Sigmoid colon (tissue), 7 donors: ENCODE data around the gene CYP11A1. TPM values are rescaled to one million over a fixed set of nuclear protein-coding genes. Genes with fewer than 3 reads are reported as not detected.

Experiments used
- DNase-seq: peaks from one replicate; pipeline ENCODE4 v3.0.0-alpha.2; 2019
- H3K27ac ChIP-seq, 4 donors: fragments of 200-600 bp; sonication (generic); one replicate each; pipeline ENCODE4 v1.5.1; 2016 to 2019; ENCODE audit warnings: mild to moderate bottlenecking in 1 of 4
- H3K27me3 ChIP-seq, 3 donors: fragments of 200-600 bp; sonication (generic); one replicate each; pipeline ENCODE4 v1.5.1; 2019; ENCODE audit warnings: mild to moderate bottlenecking in 1 of 3
- H3K36me3 ChIP-seq, 4 donors: fragments of 200-600 bp; sonication (generic); one replicate each; pipeline ENCODE4 v1.5.1; 2016 to 2019
- H3K4me1 ChIP-seq, 4 donors: fragments of 200-600 bp; sonication (generic); one replicate each; pipeline ENCODE4 v1.5.1; 2017 to 2019
- H3K4me3 ChIP-seq, 4 donors: fragments of 200-600 bp; sonication (generic); one replicate each; pipeline ENCODE4 v1.5.1; 2017 to 2019; ENCODE audit warnings: mild to moderate bottlenecking in 2 of 4, moderate library complexity in 1 of 4
- H3K9me3 ChIP-seq, 4 donors: fragments of 200-600 bp in 3 of 4; sonication (generic) in 3 of 4; one replicate each; pipeline versions ENCODE4 v1.5.1 to v1.6.1; 2013 to 2019
- CTCF ChIP-seq, 4 experiments: fragments of 450-650 bp in 3 of 4; fragments of 200-600 bp in 1 of 4; IDR thresholded peaks; one replicate each; pipeline ENCODE4 v1.5.1; 2016 to 2019; ENCODE audit warnings: antibody characterized with exemption in 4 of 4, mild to moderate bottlenecking in 3 of 4, moderate library complexity in 2 of 4
- EP300 ChIP-seq, 4 donors: sonication (generic); formaldehyde crosslinking; IDR thresholded peaks; one replicate each; pipeline ENCODE4 v1.6.1; 2017; ENCODE audit warnings: antibody characterized with exemption in 4 of 4
- POLR2A ChIP-seq, 2 donors: fragments of 450-650 bp; IDR thresholded peaks; one replicate each; pipeline ENCODE4 v1.6.1; 2016; ENCODE audit warnings: antibody characterized with exemption in 2 of 2, mild to moderate bottlenecking in 2 of 2, moderate library complexity in 2 of 2
- POLR2AphosphoS5 ChIP-seq, 4 donors: sonication (generic); formaldehyde crosslinking; IDR thresholded peaks; one replicate each; pipeline ENCODE4 v1.6.1; 2017; ENCODE audit warnings: antibody characterized with exemption in 4 of 4
- WGBS, 2 donors: extraction: QIAGEN DNeasy Blood & Tissue Kit; methylation state at CpG; one replicate each; pipeline ENCODE4 v1.1.7; 2013; 5-methylcytosine and 5-hydroxymethylcytosine counted together
- intact Hi-C: fragments of 100-400 bp; cut with DNase I; formaldehyde crosslinking; loops from one replicate; pipeline ENCODE4 v1.15.1; 2023
- polyA plus RNA-seq, 3 donors: library from polyadenylated mRNA; stranded (reverse); fragments of 200-250 nt; gene quantifications; one replicate each; pipeline ENCODE4 v1.2.3, GENCODE V29; 2013
- total RNA-seq, 4 donors: library from RNA; depleted of rRNA; stranded (reverse); fragments of >200 nt; gene quantifications; one replicate each; pipeline ENCODE4 v1.1.0, GENCODE V29; 2016
- donor health status: healthy with polysubstance abuse.
- donor health status: Bipolar disorder and iron deficiency.
- donor health status: healthy.

The CYP11A1 gene
- total and polyA plus RNA-seq, 7 donors, result 0.22 to 1.7 (median 0.49) TPM; not detected in 2

- TF ChIP-seq POLR2A (IDR thresholded peaks at IDR 0.05) (no peak), CTCF (IDR thresholded peaks at IDR 0.05) (no peak), POLR2AphosphoS5 (IDR thresholded peaks at IDR 0.05) (no peak), EP300 (IDR thresholded peaks at IDR 0.05) (no peak)
- Histone ChIP-seq H3K4me1 (peaks cover 0 to 27% (median 17%) of the 10 kb centered on the region in 4 donors), H3K27me3 (peaks cover 0 to 21% (median 20%) of the 10 kb centered on the region in 3 donors), H3K36me3 (no peaks in the 10 kb centered on the region), H3K4me3 (no peak overlapping the region), H3K27ac (no peak overlapping the region), H3K9me3 (no peaks in the 10 kb centered on the region)
- intact Hi-C loops, result loop anchor here (5.0 to 10.0 kb wide), 4 partner anchors 122 to 584 kb away; partner anchors contain the start of gene RPP25
- peak; percentile 24 for DNase-seq
- 79 to 87% methylated on average over 5 of the region's 5 CpGs for WGBS, 2 donors
These were observed 3.0 kb upstream of the CYP11A1 start for GRCh38 chr15:74370471-74370870.

DNA sequence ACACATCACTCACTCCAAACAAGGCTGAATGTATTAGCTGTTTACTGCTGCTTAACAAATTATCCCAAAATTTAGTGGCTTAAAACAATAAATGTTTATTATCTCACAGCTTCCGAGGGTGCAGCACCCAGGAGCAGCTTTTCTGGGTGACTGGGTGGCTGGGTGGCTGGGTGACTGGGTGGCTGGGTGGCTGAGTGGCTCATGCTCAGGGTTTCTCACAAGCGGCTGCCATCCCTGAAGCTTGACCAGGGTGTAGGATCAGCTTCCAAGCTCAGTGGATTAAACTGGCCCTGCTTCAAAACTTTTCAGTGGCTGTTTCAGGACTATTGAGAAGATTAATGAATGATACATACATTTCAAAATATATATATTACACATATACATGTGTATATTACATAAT is 2.3 kb upstream of the CYP11A1 start:
- peak; percentile 28 for DNase-seq
- Histone ChIP-seq H3K27me3 (peaks cover 0 to 28% (median 23%) of the 10 kb centered on the region in 3 donors), H3K27ac (no peak overlapping the region), H3K36me3 (no peaks in the 10 kb centered on the region), H3K9me3 (no peaks in the 10 kb centered on the region), H3K4me1 (peaks cover 0 to 26% (median 13%) of the 10 kb centered on the region in 4 donors), H3K4me3 (no peak overlapping the region)
- intact Hi-C loops, result loop anchor here (5.0 to 10.0 kb wide), 4 partner anchors 123 to 585 kb away; partner anchors contain the start of gene RPP25
- 63 to 86% methylated on average over 2 of the region's 2 CpGs for WGBS, 2 donors
- TF ChIP-seq CTCF (IDR thresholded peaks at IDR 0.05) (no peak), EP300 (IDR thresholded peaks at IDR 0.05) (no peak), POLR2AphosphoS5 (IDR thresholded peaks at IDR 0.05) (no peak), POLR2A (IDR thresholded peaks at IDR 0.05) (no peak)

DNA sequence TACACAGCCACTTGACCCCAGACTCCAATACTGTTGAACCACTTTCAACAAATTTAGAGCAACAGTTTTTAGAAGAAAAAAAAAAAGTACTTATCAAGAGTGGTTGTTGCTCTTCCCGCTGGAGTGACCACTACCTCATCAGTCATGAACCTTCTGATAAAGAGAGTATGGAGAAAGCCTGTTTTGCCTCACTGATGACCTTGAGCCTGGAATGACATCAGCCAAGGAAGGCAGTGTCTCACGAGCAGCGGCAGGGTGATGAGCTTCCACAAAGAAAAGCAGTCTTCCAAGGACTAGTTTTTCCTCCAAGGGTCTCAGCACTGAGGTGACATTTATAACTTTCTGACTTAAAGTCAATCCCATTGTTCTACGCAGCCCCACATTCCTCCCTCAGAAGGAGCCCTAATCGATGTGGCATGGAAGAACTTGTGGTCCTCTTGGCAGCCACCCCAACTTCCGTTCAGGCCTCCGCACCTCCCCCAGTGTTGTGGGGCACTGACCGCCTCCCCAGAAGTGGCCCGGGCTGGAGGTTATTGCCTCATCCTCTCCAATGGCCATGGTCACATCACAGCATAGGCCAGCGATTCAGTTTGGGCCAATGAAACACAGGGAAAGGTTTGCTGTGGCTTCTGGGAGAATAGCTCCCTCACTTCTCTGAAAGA is 1.8 kb upstream of the CYP11A1 start:
- 63 to 77% methylated on average over 10 of the region's 10 CpGs for WGBS, 2 donors
- intact Hi-C loops, result no loop called here
- H3K27ac ChIP-seq, result no peak overlapping the region

GRCh38 chr15:74368121-74368520 is 675 bp upstream of the CYP11A1 start:
- WGBS, 2 donors, result 87 to 92% methylated on average over 3 of the region's 3 CpGs
- H3K27ac ChIP-seq, result no peak overlapping the region
- no peak for TF ChIP-seq CTCF (IDR thresholded peaks at IDR 0.05)
- no peak for TF ChIP-seq POLR2AphosphoS5 (IDR thresholded peaks at IDR 0.05)
- TF ChIP-seq EP300 (IDR thresholded peaks at IDR 0.05), result no peak
- H3K36me3 ChIP-seq, result no peaks in the 10 kb centered on the region
- no peak overlapping the region for H3K4me3 ChIP-seq
- no peaks in the 10 kb centered on the region for H3K9me3 ChIP-seq
- intact Hi-C loops, result no loop called here
- peaks cover 0 to 12% (median 3%) of the 10 kb centered on the region in 4 donors for H3K4me1 ChIP-seq
- peak; percentile 20 for DNase-seq
- H3K27me3 ChIP-seq, result peaks cover 0 to 32% (median 23%) of the 10 kb centered on the region in 3 donors

More for the DNA sequence above, 1.8 kb upstream of the CYP11A1 start:
- no peak for TF ChIP-seq EP300 (IDR thresholded peaks at IDR 0.05)
- no peaks in the 10 kb centered on the region for H3K9me3 ChIP-seq
- peaks cover 0 to 20% (median 8%) of the 10 kb centered on the region in 4 donors for H3K4me1 ChIP-seq
- no peaks in the 10 kb centered on the region for H3K36me3 ChIP-seq
- peak; percentile 41 for DNase-seq
- H3K27me3 ChIP-seq, result peaks cover 0 to 32% (median 23%) of the 10 kb centered on the region in 3 donors
- H3K4me3 ChIP-seq, result no peak overlapping the region

- TF ChIP-seq CTCF (IDR thresholded peaks at IDR 0.05) (no peak), POLR2AphosphoS5 (IDR thresholded peaks at IDR 0.05) (peak in 2 of 4 donors; percentile 13 to 22)
- peaks cover 0 to 32% (median 23%) of the 10 kb centered on the region in 3 donors for H3K27me3 ChIP-seq
- WGBS, 2 donors, result 4 to 6% methylated on average over 75 of the region's 75 CpGs
- H3K9me3 ChIP-seq, result no peaks in the 10 kb centered on the region
- peak overlapping the region; percentile 10 to 66 (median 32) for H3K27ac ChIP-seq
- peak; percentile 81 for DNase-seq
- intact Hi-C loops, result no loop called here
- H3K4me3 ChIP-seq, result peak overlapping the region; percentile 35 to 61 (median 50)
- peaks cover 0 to 12% (median 3%) of the 10 kb centered on the region in 4 donors for H3K4me1 ChIP-seq
- H3K36me3 ChIP-seq, result no peaks in the 10 kb centered on the region
These were observed 1.6 kb downstream of the CYP11A1 start for GRCh38 chr15:74365598-74366445.
